RCC 7860 (cell line): ENCODE measurements around the gene IPO11.

Source experiments
- DNase-seq: peaks from one replicate; pipeline ENCODE4 v3.0.0-alpha.2; 2015; ENCODE audit warnings: low spot score
- FAIRE-seq: peaks from 2 replicates; lab custom pipeline; 2012; peaks lifted over from hg19 to GRCh38; lab: Jason Lieb, UNC

The IPO11 gene

DNA sequence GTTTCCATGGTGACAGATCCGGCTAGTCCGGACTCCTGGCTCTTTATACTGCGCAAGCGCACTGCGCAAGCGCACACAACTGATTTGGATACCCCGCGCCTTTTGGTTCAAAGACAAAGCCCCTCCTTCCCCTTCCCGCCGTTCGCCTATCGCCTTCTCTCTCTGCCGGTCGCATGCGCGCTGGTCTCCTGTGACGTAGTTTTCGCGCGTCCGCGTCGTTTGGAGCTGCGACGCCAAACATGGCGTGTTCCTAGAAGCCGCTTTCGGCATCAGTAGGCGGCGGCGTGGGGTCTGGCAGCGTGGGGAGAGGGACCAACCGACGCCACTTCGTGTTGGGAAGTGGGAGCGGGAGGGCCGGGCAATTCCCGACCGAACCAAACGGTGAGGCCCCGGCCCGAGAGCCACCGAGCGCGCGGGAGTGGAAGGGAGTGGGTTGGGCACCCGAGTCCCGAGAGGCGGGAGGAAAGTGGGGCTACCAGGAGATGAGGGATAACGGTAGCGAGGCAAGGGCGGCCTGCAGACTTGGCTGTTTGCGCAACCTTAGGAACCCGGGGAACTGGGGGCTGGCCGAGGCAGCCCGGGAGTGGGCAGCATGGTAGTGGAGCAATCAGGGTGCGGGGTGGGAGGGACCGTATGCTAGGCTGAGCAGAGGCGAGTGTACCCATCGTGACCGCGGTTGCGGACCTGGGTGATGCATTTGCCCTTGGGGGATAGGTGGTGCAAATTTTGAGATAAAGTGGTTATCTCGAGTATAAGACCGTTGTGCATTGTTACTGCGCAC, at the start of gene IPO11:
Gene IPO11, plus strand, starts transcription at position 215 of the 781 bp plus-strand sequence. CDS start 24,517 bp downstream, outside the sequence.
- FAIRE-seq (peak; percentile 79), DNase-seq (peak; percentile 93)

DNA sequence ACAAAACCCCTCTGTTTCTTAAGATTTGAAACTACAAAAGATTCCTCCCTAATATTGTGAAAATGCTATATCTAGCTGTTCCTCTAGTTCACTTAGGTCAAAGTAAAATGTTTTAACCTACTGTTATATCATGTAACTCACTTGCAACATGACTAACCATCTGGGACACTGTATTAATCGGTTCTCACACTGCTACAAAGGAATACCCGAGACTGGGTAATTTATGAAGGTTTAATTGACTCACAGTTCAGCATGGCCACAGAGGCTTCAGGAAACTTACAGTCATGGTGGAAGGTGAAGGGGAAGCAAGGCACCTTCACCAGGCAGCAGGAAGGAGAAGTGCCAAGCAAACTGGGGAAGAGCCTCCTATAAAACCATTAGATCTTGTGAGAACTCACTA, 43.5 kb upstream of the IPO11 start:
- no peak for FAIRE-seq
- no peak for DNase-seq

DNA sequence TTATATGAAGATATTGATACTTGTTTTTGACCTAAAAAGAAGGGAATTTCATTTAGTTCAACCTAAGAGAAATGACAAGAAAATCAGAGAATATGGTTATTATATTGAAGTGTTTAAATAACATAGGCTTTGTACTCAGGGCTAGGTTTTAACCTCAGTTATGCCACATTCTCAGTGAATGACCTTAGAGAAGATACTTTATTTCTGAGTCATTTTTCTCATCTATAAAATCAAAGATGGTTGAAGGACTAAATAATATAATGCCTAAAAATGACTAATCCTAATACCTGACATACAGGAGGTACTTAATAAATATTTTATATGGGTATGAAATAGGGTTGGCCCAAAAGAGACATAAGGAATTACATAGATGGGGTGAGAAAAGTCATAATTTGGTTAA, 41.2 kb upstream of the IPO11 start:
- DNase-seq, result no peak
- FAIRE-seq, result no peak

DNA sequence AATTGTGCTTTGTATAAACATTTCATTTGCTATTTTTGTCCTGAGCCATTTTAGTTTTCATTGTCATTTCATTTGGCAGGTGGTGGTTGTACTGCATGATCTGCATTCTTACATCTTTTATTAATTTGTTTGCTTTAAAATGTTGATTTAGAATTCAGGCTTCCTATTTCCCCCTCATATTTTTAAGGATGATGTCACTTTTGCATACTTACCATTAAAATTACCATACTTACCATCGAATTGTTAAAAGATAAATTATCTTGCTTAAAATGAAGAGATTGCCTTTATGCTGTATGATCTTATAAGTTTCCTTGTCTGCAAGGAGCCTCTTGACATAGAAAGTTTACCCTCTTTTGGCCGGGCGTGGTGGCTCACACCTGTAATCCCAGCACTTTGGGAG, 40.0 kb upstream of the IPO11 start:
- FAIRE-seq, result no peak

DNA sequence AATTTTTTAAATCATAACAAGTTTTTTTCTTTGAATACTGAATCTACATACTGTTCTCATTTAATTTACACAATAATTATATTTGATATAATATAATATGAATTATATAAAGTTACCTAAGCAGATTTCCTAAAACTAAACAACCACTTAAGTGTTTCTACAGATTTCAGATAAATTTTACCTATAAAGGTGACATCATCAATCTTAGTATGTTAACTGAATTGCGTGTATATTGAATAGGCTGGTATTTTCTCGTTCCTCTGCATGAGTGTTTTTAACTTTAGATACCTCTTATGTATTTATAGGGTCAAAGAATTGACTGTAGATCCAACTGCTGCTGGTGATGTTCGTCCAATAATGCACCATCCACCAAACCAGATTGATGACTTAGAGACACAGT, 39.2 kb upstream of the IPO11 start:
- DNase-seq (no peak), FAIRE-seq (no peak)

More for the DNA sequence above, 40.0 kb upstream of the IPO11 start:
- DNase-seq, result no peak

DNA sequence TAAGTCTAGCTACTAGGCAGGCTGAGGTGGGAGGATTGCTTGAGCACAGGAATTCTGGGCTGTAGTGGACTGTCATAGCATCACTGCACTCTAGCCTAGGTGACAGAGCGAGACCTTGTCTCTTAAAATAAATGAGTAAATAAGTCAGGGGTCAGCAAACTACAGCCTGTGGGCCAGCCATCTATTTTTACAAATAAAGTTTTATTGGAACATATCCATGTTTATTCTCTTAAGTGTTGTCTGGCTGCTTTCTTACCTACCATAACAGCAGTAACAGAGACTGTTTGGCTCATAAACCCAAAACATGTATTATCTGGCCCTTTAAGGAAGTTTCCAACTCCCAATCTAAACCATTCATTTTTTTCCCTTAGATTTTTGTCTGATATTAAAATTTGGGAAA, 38.5 kb upstream of the IPO11 start:
- FAIRE-seq, result no peak
- no peak for DNase-seq

GRCh38 chr5:62375627-62376026, 36.9 kb upstream of the IPO11 start:
- no peak for FAIRE-seq
- no peak for DNase-seq

GRCh38 chr5:62376064-62376463, 36.5 kb upstream of the IPO11 start:
- DNase-seq, result no peak
- FAIRE-seq, result no peak

DNA sequence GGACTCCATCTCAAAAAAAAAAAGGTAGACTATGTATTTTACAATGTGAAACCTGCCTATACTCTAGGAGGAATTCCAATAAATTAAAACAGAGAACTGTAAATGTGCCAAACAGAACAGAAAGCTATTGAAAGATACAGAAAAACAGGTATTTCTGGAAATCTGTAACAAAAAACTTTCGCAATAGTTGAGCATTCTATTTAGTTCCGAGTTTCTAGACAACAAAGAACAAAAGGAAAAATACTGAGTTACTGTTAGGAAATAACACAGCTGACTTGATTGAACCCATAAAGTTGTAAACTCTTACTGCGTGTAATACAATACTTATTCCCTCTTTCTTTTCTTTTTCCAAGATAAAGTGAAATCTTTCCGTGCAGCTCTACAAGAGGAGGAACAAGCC, 27.4 kb upstream of the IPO11 start:
- FAIRE-seq (no peak), DNase-seq (no peak)

DNA sequence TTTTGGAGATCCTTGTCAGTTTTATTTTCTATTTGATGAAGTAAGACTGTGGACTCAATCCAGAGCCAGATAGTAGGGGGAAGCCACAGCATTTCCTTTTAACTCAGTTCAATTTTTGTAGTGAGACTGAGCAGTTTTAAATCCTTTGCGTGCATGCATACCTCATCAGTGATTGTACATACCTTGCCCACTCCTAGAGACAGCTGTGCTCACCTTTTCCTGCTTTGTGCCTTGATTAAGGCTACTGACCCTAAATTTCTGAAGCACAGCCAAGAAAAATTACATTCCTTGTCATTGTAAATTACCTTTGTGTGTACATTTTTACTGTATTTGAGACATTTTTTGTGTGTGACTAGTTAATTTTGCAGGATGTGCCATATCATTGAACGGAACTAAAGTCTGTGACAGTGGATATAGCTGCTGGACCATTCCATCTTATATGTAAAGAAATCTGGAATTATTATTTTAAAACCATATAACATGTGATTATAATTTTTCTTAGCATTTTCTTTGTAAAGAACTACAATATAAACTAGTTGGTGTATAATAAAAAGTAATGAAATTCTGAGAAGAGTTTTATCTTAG, 26.7 kb upstream of the IPO11 start:
- DNase-seq, result no peak
- no peak for FAIRE-seq

GRCh38 chr5:62386824-62387223, 25.7 kb upstream of the IPO11 start:
- FAIRE-seq (no peak), DNase-seq (no peak)

GRCh38 chr5:62395210-62395950, 17.2 kb upstream of the IPO11 start:
- FAIRE-seq (no peak), DNase-seq (no peak)

DNA sequence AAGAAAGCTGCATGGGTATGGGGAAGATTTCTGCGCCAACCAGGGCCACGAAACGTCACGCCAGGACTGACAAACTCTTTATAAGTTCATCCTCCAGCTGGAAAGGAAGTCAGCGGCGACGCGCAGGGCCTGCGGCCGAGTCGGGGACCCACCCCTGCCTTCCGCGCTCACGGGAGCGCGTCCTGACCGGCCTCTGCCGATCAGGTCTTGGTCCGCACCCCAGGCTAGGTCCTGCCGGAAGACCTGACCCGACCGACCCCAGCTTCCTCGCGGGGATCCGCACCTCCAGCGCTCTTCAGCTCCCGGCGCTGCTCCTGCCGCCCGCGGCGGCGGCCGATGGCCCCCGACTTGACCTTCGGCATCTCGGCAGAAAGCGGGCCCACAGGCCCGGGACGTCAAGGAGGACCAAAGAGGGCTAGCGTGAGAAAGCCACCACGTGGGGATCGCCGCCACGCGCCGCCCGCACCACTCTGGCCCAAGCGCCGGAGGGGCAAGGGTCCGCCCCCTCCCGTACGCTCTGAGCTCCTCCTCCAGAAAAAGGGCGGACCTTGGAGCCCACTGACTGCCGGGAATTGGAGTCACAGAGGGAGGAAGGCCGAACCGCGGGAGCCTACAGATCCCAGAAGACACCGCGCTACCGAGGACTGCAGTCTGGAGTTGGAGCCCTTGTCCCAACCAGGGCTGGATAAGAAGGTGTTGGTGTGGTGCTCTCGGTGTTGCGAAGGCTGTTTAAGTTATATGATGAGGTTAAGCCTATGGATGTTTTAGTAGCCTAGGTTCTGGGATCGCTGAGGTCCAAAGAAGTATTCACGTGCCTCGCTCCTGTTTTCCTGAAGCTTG, 8.9 kb upstream of the IPO11 start, which contains the start of gene DIMT1:
Gene DIMT1, minus strand, starts transcription at position 495 of the 840 bp plus-strand sequence. Its CDS starts 133 bp downstream, at position 362.
- FAIRE-seq (peak; percentile 71), DNase-seq (peak; percentile 86)

DNA sequence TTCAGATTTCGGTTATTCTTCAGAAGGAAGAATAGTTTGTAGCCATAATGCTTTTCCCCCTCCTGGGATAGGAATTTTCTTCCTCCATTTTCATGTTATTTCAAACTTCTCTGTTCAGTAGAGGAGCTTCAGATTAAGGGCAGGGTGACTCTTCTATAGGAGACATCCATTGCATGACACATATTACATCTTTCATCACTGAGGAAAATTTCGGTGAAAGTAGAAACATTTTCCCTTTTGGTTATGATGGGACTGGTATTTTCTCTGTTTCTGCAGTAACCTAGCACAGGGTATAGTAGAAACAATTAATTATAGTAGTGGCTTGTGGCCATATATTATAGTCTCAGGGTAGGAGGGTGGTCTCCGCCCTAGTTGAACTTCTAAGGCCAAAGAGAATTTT, 1.1 kb downstream of the IPO11 start:
- no peak for FAIRE-seq
- no peak for DNase-seq

- DNase-seq (no peak), FAIRE-seq (no peak)
Observed at GRCh38 chr5:62418462-62419076, 6.0 kb downstream of the IPO11 start.

GRCh38 chr5:62419609-62420008, 7.0 kb downstream of the IPO11 start:
- FAIRE-seq (no peak), DNase-seq (no peak)

DNA sequence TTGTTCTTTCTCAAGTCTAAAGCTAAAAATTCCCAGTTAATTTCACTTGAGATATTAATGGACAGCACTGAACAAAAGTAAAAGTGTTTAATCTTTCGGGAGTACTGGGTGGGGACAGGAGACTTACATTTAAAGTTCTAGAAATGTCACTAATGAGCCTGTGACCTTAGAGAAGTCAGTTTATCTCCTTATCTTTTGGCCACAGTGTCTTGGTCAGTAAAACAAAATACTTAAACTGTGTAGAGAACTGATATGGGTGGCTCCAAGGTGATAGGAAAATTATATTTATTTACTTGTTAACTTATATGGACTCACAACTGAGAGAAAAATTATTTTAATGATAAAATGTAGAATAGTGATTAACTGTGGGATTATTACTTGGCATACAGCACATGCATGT, 8.9 kb downstream of the IPO11 start:
- FAIRE-seq (no peak), DNase-seq (no peak)

DNA sequence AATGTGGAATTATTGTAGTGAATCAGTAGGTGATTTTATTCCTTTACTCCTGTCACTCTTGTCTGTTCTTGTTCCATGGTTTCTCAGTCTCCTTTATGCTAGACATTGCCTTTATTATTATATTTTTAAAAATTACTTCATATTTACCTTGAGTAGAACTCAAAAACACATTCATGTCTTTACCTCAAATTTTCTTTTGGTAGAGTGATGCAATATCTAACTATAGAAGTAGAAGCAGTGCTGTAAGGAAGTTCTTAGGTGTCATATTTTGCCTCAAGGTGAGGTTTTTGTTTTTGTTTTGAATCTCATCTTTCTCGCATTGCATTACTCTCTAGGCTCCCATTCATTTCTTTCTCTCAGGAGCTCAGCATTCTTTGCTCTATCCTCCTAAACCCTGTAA, 12.2 kb downstream of the IPO11 start:
- DNase-seq (no peak), FAIRE-seq (no peak)

- FAIRE-seq, result no peak
- no peak for DNase-seq
Observed at GRCh38 chr5:62431735-62432620, 19.4 kb downstream of the IPO11 start.
